ENCODE results near the gene PLCB3. TPM values are rescaled to one million over a fixed set of nuclear protein-coding genes. Genes with fewer than 3 reads are reported as not detected.

PLCB3 gene
- total and polyA plus RNA-seq, 2 experiments from 2014 or later: 28.1 to 103 TPM

GRCh38 chr11:64305075-64305690, 53.9 kb downstream of the PLCB3 start, which contains the start of gene ESRRA:
Gene ESRRA, plus strand, starts transcription at chr11:64305524. Its CDS starts 1,656 bp downstream, at chr11:64307180.
- Histone ChIP-seq H3K79me2 (replicated peaks; ENCODE audit: insufficient read depth) (peaks cover 29% of the 10 kb centered on the region), H3K27ac (ENCODE audit: low read depth) (peak within 1 kb of the TSS; percentile 99), H2AFZ (0 out of 2 replicates have a peak within 1 kb of the TSS, but pooled peaks have one; percentile 77), H3K36me3 (ENCODE audit: insufficient read depth) (no peaks in the 10 kb centered on the region), H3K27me3 (ENCODE audit: insufficient read depth) (peaks cover 32% of the 10 kb centered on the region), H4K20me1 (replicated peaks; ENCODE audit: insufficient read depth) (peaks cover 3% of the 10 kb centered on the region; the same call in 1 of the 2 replicates), H3K4me3 (peak within 1 kb of the TSS; percentile 91), H3F3A (replicated peaks; ENCODE audit: low read depth) (peaks cover 7% of the 10 kb centered on the region), H3K9me2 (ENCODE audit: insufficient read depth) (no peaks in the 10 kb centered on the region), H3K4me1 (ENCODE audit: insufficient read depth) (peaks cover 9% of the 10 kb centered on the region; the same call in 1 of the 2 replicates), H3K4me2 (peak within 1 kb of the TSS; percentile 96)
- peak within 1 kb of the TSS; percentile 100 for H3K4me3 Mint-ChIP-seq
- DNase-seq (ENCODE audit: low spot score): peak; percentile 100
- ATAC-seq: peak; percentile 67
- H3K27ac Mint-ChIP-seq: peak within 1 kb of the TSS; percentile 100
- peaks cover 14% of the 10 kb centered on the region for H3K4me1 Mint-ChIP-seq
- peaks cover 10% of the 10 kb centered on the region; the same call in 2 of the 3 replicates for H3K36me3 Mint-ChIP-seq (ENCODE audit: low read depth)
- H3K9me3 Mint-ChIP-seq: no peaks in the 10 kb centered on the region; the same call in 2 of the 3 replicates
- peaks cover 37% of the 10 kb centered on the region for H3K27me3 Mint-ChIP-seq (ENCODE audit: insufficient read depth, low read depth, poor library complexity)
- TF ChIP-seq ETS1 (IDR thresholded peaks at IDR 0.05) (no peak), ZNF114 (CRISPR knock-in tag; IDR thresholded peaks at IDR 0.05) (no peak), EZH2 (IDR thresholded peaks at IDR 0.05; ENCODE audit: low read depth, unreplicated experiment) (no peak), CREB1 (CRISPR knock-in tag; IDR thresholded peaks at IDR 0.05; ENCODE audit: low read depth) (peak; percentile 67), POLR2AphosphoS5 (IDR thresholded peaks at IDR 0.05; ENCODE audit: low read depth) (peak; percentile 44; the same call in 1 of the 2 replicates)

GRCh38 chr11:64305691-64306562, 54.6 kb downstream of the PLCB3 start:
- peaks cover 7% of the 10 kb centered on the region for H3F3A ChIP-seq (replicated peaks; ENCODE audit: low read depth)
- peak overlapping the region; percentile 90 for H3K4me2 ChIP-seq
- no peaks in the 10 kb centered on the region; the same call in 2 of the 3 replicates for H3K9me3 Mint-ChIP-seq
- ATAC-seq (peak; percentile 36), DNase-seq (ENCODE audit: low spot score) (peak; percentile 85)
- peaks cover 30% of the 10 kb centered on the region for H3K27me3 Mint-ChIP-seq (ENCODE audit: insufficient read depth, low read depth, poor library complexity)
- peaks cover 33% of the 10 kb centered on the region for H3K79me2 ChIP-seq (replicated peaks; ENCODE audit: insufficient read depth)
- H3K36me3 ChIP-seq (ENCODE audit: insufficient read depth): no peaks in the 10 kb centered on the region
- 0 out of 2 replicates have a peak overlapping the region, but pooled peaks have one; percentile 38 for H2AFZ ChIP-seq
- H3K36me3 Mint-ChIP-seq (ENCODE audit: low read depth): peaks cover 10% of the 10 kb centered on the region; the same call in 2 of the 3 replicates
- peaks cover 3% of the 10 kb centered on the region; the same call in 1 of the 2 replicates for H4K20me1 ChIP-seq (replicated peaks; ENCODE audit: insufficient read depth)
- peaks cover 14% of the 10 kb centered on the region for H3K4me1 Mint-ChIP-seq
- H3K27me3 ChIP-seq (ENCODE audit: insufficient read depth): peaks cover 24% of the 10 kb centered on the region
- H3K4me3 ChIP-seq: peak overlapping the region; percentile 91
- TF ChIP-seq EZH2phosphoT487 (IDR thresholded peaks at IDR 0.05; ENCODE audit: unreplicated experiment) (no peak), CREB1 (CRISPR knock-in tag; IDR thresholded peaks at IDR 0.05; ENCODE audit: low read depth) (no peak; the same call in 1 of the 2 replicates), ETS1 (IDR thresholded peaks at IDR 0.05) (peak; percentile 58; the same call in 1 of the 2 replicates), EZH2 (IDR thresholded peaks at IDR 0.05; ENCODE audit: low read depth, unreplicated experiment) (no peak), ZNF331 (CRISPR knock-in tag; IDR thresholded peaks at IDR 0.05; ENCODE audit: low read depth) (no peak), POLR2AphosphoS5 (IDR thresholded peaks at IDR 0.05; ENCODE audit: low read depth) (peak; percentile 56; the same call in 1 of the 2 replicates), CTCF (conservative IDR thresholded peaks at IDR 0.05; ENCODE audit: low read depth in 2 of 2) (peak; percentile 46 to 70), REST (IDR thresholded peaks at IDR 0.05; ENCODE audit: unreplicated experiment) (no peak)
- peaks cover 9% of the 10 kb centered on the region; the same call in 1 of the 2 replicates for H3K4me1 ChIP-seq (ENCODE audit: insufficient read depth)
- H3K4me3 Mint-ChIP-seq: peak overlapping the region; percentile 100
- H3K27ac Mint-ChIP-seq: peak overlapping the region; percentile 95
- no peak overlapping the region for H3K27ac ChIP-seq (ENCODE audit: low read depth)
- H3K9me2 ChIP-seq (ENCODE audit: insufficient read depth): no peaks in the 10 kb centered on the region
